EL (cell line): Measurements from ENCODE around the gene GUCY1A1.
"Not testable (repeated sequence)": the region's sequence is repeated elsewhere in the genome, so short reads cannot be mapped to it uniquely, and the experiment has no call there.

Source experiments
- DNase-seq: peaks from one replicate; pipeline ENCODE4 v3.0.0-alpha.2; 2016

Gene GUCY1A1, protein sequence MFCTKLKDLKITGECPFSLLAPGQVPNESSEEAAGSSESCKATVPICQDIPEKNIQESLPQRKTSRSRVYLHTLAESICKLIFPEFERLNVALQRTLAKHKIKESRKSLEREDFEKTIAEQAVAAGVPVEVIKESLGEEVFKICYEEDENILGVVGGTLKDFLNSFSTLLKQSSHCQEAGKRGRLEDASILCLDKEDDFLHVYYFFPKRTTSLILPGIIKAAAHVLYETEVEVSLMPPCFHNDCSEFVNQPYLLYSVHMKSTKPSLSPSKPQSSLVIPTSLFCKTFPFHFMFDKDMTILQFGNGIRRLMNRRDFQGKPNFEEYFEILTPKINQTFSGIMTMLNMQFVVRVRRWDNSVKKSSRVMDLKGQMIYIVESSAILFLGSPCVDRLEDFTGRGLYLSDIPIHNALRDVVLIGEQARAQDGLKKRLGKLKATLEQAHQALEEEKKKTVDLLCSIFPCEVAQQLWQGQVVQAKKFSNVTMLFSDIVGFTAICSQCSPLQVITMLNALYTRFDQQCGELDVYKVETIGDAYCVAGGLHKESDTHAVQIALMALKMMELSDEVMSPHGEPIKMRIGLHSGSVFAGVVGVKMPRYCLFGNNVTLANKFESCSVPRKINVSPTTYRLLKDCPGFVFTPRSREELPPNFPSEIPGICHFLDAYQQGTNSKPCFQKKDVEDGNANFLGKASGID

GRCh38 chr4:155666344-155667221 lies at the start of gene GUCY1A1:
TSS of gene GUCY1A1 (plus strand) at chr4:155666848. CDS start at chr4:155696868, 30,020 bp downstream.
- DNase-seq, result peak; percentile 13

- DNase-seq, result peak; percentile 7
These were observed 49.4 kb upstream of the GUCY1A1 start for GRCh38 chr4:155617296-155617695.

- DNase-seq, result no peak
These were observed 48.3 kb upstream of the GUCY1A1 start for GRCh38 chr4:155618183-155618838.

DNA sequence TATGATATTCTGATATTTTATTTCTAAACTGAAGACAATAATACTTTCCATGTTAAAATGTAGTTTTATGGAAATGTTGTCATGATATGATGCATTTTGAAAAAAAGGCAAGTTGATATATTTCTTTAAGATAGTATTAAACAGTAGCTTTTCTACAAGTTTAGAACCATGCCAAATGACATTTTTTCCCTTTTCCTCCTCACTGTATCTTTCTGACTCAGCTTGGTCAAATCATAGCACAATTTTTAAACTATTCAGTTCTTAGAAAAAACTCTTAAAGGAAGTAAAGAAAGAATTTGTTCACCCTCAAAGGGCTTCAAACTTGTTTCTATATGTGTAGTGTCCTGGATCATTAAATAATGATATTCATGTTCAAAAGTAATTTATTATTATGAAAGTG lies 46.0 kb upstream of the GUCY1A1 start:
- DNase-seq, result no peak

- DNase-seq, result no peak
These were observed 42.2 kb upstream of the GUCY1A1 start for GRCh38 chr4:155624478-155624877.

DNA sequence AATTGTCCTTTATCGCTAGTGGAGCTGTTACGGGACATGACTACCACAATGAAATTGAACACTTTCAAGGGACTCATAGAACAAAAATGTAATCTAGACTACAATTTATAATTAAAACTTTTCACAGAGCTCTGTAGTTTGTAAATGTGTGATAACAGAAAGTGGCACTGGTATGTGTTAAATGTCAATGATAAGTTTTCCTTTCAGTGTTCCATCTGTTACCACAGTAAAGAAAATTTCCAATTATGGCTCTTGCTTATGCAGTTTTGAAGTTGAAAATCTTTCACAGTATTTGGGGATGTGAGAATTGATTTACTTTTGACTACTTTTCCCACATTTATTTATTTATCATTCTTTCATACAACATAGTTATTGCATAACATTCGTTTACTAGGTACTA lies 40.1 kb upstream of the GUCY1A1 start:
- DNase-seq, result no peak

- peak; percentile 59 for DNase-seq
These were observed 37.3 kb upstream of the GUCY1A1 start for GRCh38 chr4:155629183-155629825.

DNA sequence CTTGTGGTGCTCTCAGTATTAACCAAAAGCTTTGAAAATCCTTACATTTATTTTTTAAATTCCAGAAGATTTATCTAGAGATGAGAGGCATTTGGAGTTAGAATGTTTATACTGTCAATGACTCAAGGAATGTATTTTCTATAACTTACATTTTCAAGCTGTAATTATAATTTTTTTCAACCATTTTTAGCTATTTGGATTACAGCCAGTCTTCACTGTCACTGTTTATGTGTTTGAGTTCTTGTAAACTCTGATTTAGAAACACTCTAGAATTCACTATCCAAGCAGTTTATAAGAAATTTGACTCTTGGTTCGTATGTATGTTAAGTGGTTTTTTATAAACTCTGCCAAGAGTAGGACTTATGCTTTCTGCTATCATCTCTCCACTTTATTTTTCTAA lies 36.7 kb upstream of the GUCY1A1 start:
- peak; percentile 13 for DNase-seq

GRCh38 chr4:155632310-155632840 lies 34.3 kb upstream of the GUCY1A1 start:
- DNase-seq, result no peak

DNA sequence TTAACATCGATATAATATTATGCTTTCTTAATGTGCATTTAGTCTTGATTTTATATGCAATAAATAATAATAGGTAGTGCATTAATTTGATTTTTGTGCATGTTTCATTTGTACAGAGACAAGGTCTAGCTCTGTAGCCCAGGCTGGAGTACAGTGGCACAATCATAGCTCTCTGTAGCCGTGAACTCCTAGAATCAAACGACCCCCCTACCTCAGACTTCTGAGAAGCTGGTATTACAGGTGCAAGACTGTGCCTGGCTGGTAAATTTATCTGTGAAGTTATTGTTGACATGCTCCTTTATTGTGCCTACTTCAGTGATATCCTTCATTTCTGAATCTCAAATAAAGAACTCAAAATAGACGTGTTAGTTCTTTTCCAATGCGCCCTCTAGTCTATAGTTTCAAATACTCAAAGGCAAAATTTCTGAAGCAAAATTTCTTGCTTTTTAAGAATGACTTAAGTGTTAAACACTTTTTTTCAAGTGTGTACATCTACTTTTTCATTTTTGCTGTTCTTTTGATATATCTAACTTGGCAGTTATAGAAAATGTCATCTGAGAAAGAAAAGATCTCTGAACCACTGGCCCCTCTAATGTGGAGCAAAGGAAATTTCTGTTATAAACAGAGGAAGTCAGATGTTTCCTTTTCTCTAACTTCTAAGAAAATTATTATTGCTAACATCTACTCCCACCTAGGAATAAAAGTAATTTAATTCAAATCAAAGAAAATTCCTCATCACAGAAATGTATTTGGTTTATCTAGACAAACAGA lies 28.3 kb upstream of the GUCY1A1 start:
- DNase-seq, result no peak

- no peak for DNase-seq
These were observed 26.7 kb upstream of the GUCY1A1 start for GRCh38 chr4:155639704-155640523.

GRCh38 chr4:155640751-155641150 lies 25.9 kb upstream of the GUCY1A1 start:
- DNase-seq, result no peak

DNA sequence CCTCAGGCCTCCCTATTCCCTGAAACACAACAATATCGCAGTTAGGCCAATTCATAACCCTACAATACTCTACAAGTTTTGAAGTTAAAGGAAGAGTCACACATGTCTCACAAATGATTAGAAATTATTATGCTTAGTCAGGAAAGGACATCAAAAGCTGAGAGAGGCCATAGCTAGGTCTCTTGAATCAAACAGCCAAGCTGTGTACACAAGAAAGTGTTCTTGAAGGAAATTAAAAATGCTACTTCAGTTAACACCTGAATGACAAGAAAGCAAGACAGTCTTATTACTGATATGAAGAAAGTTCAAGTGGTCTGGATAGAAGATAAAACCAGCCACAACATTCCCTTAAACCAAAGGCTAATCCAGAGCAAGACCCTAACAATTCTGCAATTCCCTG lies 23.6 kb upstream of the GUCY1A1 start:
- DNase-seq, result no peak

- DNase-seq, result no peak
These were observed 20.6 kb upstream of the GUCY1A1 start for GRCh38 chr4:155646001-155646400.

- DNase-seq, result not testable (repeated sequence)
These were observed 15.9 kb upstream of the GUCY1A1 start for GRCh38 chr4:155650785-155651184.

GRCh38 chr4:155653052-155653451 lies 13.6 kb upstream of the GUCY1A1 start:
- no peak for DNase-seq

DNA sequence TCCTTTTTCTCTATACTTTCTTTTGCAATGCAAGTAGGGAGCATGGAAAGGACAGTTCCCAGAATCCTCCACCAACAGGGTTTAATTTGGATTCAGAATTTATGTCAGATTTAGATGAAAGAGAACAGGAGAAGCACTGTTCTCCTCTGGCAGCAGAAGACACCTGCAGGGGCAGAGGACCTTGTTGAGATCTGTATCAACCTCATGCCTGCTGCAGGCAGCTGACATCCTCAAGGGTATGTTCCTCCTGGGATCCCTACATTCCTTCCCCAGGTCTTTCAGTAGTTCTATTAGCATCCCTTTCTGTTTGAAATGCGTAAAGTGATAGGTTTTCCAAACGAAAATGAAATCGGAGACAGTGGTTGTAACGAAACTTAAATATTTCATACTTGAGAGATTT lies 10.6 kb upstream of the GUCY1A1 start:
- no peak for DNase-seq

DNA sequence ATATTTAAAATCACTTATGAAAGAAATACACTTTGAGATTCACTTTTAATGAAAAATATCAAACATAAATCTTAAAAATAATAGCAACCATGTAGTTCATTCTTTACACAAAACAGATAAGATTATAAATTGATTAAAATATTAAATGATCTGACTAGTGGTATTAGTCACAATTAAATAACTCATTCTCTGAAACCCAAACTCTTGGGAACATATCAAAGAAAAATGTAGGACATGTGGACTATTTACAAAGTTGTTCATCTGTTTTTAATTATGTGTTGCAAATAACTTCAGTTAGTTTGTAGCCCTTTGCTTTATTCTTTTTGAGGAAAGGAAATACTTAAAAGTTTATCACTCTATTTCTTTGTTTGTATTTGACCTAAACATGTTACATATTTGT lies 9.5 kb upstream of the GUCY1A1 start:
- DNase-seq, result no peak

DNA sequence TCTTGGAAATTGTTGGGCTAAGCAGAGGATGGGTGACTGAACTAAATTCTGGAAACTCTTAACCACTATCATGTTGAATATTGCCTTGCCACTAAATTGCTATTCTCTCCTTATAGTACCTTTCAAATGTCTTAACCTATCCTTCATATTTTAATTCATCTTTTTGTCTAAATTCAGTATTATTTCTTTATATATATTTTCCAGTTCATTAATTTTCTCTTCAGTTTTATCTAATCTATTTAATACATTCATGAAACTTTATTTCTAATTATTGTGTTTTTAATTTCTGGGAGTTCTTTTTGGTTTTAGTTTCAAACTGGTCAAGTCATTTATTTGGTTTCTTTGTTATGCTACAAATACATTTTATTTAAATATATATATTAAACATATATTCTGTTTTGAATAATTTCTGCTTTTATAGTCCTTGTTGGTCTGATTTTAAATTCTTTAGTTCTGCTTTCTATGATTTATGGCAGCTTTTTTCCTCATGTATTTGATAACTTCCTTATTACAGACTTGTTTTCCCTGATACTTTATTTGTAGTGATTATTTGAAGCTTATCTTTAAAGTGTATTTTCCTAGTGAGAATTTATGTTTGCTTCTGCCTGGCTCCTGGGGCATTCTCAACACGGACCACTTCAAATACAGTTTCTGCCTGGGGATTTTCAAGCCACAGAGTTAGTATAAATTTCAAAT lies 8.5 kb upstream of the GUCY1A1 start:
- DNase-seq, result no peak

GRCh38 chr4:155658681-155659064 lies 8.0 kb upstream of the GUCY1A1 start:
- DNase-seq, result no peak
